Measurements from ENCODE around the gene CCM2. TPM values are rescaled to one million over a fixed set of nuclear protein-coding genes. Genes with fewer than 3 reads are reported as not detected.

CCM2 gene
- total RNA-seq, 4 donors from 2014 or later, result 41.1 to 46.3 (median 44.0) TPM

- peaks cover 0 to 38% (median 9%) of the 10 kb centered on the region in 3 donors for H3K36me3 ChIP-seq
- no peaks in the 10 kb centered on the region for H3K9me3 ChIP-seq
- H3K4me3 ChIP-seq, result no peak overlapping the region
- H3K27ac ChIP-seq, result no peak overlapping the region
- no peak for DNase-seq (ENCODE audit: low spot score in 2 of 2)
- H3K27me3 ChIP-seq, result no peaks in the 10 kb centered on the region
- peaks cover 0 to 27% (median 11%) of the 10 kb centered on the region in 4 donors for H3K4me1 ChIP-seq
- TF ChIP-seq CTCF (IDR thresholded peaks at IDR 0.05), result no peak
- no peak for TF ChIP-seq EP300 (IDR thresholded peaks at IDR 0.05)
- no peak for TF ChIP-seq POLR2A (IDR thresholded peaks at IDR 0.05)
- 57 to 58% methylated on average over 3 of the region's 3 CpGs for WGBS, 2 donors
Measured at GRCh38 chr7:45036317-45036716, 36.3 kb downstream of the CCM2 start.

GRCh38 chr7:45036796-45037195, 36.8 kb downstream of the CCM2 start:
- no peak for TF ChIP-seq EP300 (IDR thresholded peaks at IDR 0.05)
- TF ChIP-seq CTCF (IDR thresholded peaks at IDR 0.05), result no peak
- TF ChIP-seq POLR2A (IDR thresholded peaks at IDR 0.05), result no peak
- 82 to 85% methylated on average over 8 of the region's 8 CpGs for WGBS, 2 donors
- H3K27me3 ChIP-seq, result no peaks in the 10 kb centered on the region
- no peak for DNase-seq (ENCODE audit: low spot score in 2 of 2)
- H3K4me3 ChIP-seq, result no peak overlapping the region
- H3K27ac ChIP-seq, result no peak overlapping the region
- H3K36me3 ChIP-seq, result peaks cover 0 to 42% (median 9%) of the 10 kb centered on the region in 3 donors
- H3K4me1 ChIP-seq, result peaks cover 0 to 27% (median 11%) of the 10 kb centered on the region in 4 donors
- H3K9me3 ChIP-seq, result no peaks in the 10 kb centered on the region

GRCh38 chr7:45037876-45038275, 37.9 kb downstream of the CCM2 start:
- Histone ChIP-seq H3K9me3 (no peaks in the 10 kb centered on the region), H3K27me3 (no peaks in the 10 kb centered on the region), H3K4me1 (peaks cover 0 to 22% (median 7%) of the 10 kb centered on the region in 4 donors), H3K36me3 (peaks cover 0 to 48% (median 9%) of the 10 kb centered on the region in 3 donors), H3K4me3 (no peak overlapping the region), H3K27ac (no peak overlapping the region)
- 92 to 93% methylated on average over 5 of the region's 5 CpGs for whole genome bisulfite sequencing, 2 donors
- TF ChIP-seq CTCF (IDR thresholded peaks at IDR 0.05), result no peak
- no peak for TF ChIP-seq POLR2A (IDR thresholded peaks at IDR 0.05)
- TF ChIP-seq EP300 (IDR thresholded peaks at IDR 0.05), result no peak
- no peak for DNase-seq (ENCODE audit: low spot score in 2 of 2)

GRCh38 chr7:45039106-45039505, 39.1 kb downstream of the CCM2 start:
- H3K27ac ChIP-seq, result no peak overlapping the region
- H3K36me3 ChIP-seq, result peaks cover 0 to 55% (median 9%) of the 10 kb centered on the region in 3 donors
- TF ChIP-seq EP300 (IDR thresholded peaks at IDR 0.05) (no peak), POLR2A (IDR thresholded peaks at IDR 0.05) (no peak), CTCF (IDR thresholded peaks at IDR 0.05) (no peak)
- H3K4me1 ChIP-seq, result peaks cover 0 to 11% (median 6%) of the 10 kb centered on the region in 4 donors
- no peak for DNase-seq (ENCODE audit: low spot score in 2 of 2)
- no peaks in the 10 kb centered on the region for H3K9me3 ChIP-seq
- 91 to 92% methylated on average over 5 of the region's 5 CpGs for WGBS, 2 donors
- H3K4me3 ChIP-seq, result no peak overlapping the region
- H3K27me3 ChIP-seq, result no peaks in the 10 kb centered on the region

GRCh38 chr7:45044338-45044737, 44.3 kb downstream of the CCM2 start:
- TF ChIP-seq CTCF (IDR thresholded peaks at IDR 0.05) (no peak), POLR2A (IDR thresholded peaks at IDR 0.05) (no peak), EP300 (IDR thresholded peaks at IDR 0.05) (no peak)
- 79 to 82% methylated on average over 5 of the region's 5 CpGs for WGBS, 2 donors
- Histone ChIP-seq H3K27ac (no peak overlapping the region), H3K36me3 (peaks cover 0 to 44% (median 6%) of the 10 kb centered on the region in 3 donors), H3K9me3 (no peaks in the 10 kb centered on the region), H3K4me1 (no peaks in the 10 kb centered on the region), H3K27me3 (no peaks in the 10 kb centered on the region), H3K4me3 (no peak overlapping the region)
- DNase-seq (ENCODE audit: low spot score in 2 of 2), result no peak

Data from tibial nerve (tissue), 4 donors.